Measurements from ENCODE around the gene KRT80.
"Not testable (repeated sequence)": the region's sequence is repeated elsewhere in the genome, so short reads cannot be mapped to it uniquely, and the experiment has no call there.

KRT80 gene

GRCh38 chr12:52191841-52192791, at the start of gene KRT80:
TSS of gene KRT80 (minus strand) at chr12:52192014. CDS start at chr12:52191902, 112 bp downstream.
- peak; percentile 98 for DNase-seq (ENCODE audit: low read depth)

GRCh38 chr12:52241205-52241842, 49.5 kb upstream of the KRT80 start:
- DNase-seq (ENCODE audit: low read depth) = no peak

- not testable (repeated sequence) for DNase-seq (ENCODE audit: low read depth)
Measured at GRCh38 chr12:52240247-52240646, 48.4 kb upstream of the KRT80 start.

- no peak for DNase-seq (ENCODE audit: low read depth)
Measured at GRCh38 chr12:52239767-52240166, 48.0 kb upstream of the KRT80 start.

- no peak for DNase-seq (ENCODE audit: low read depth)
Measured at GRCh38 chr12:52238916-52239646, 47.3 kb upstream of the KRT80 start.

- DNase-seq (ENCODE audit: low read depth) = no peak
Measured at GRCh38 chr12:52238207-52238840, 46.5 kb upstream of the KRT80 start.

GRCh38 chr12:52236386-52237050, 44.7 kb upstream of the KRT80 start:
- no peak for DNase-seq (ENCODE audit: low read depth)

- no peak for DNase-seq (ENCODE audit: low read depth)
Measured at GRCh38 chr12:52235822-52236361, 44.1 kb upstream of the KRT80 start.

GRCh38 chr12:52235001-52235764, 43.4 kb upstream of the KRT80 start:
- no peak for DNase-seq (ENCODE audit: low read depth)

- DNase-seq (ENCODE audit: low read depth) = no peak
Measured at GRCh38 chr12:52234223-52234810, 42.5 kb upstream of the KRT80 start.

GRCh38 chr12:52233462-52234207, 41.8 kb upstream of the KRT80 start:
- no peak for DNase-seq (ENCODE audit: low read depth)

GRCh38 chr12:52232674-52233461, 41.1 kb upstream of the KRT80 start, which contains the start of gene KRT7:
TSS of gene KRT7 (plus strand) at chr12:52233243. CDS start at chr12:52233297, 54 bp downstream.
- no peak for DNase-seq (ENCODE audit: low read depth)

- no peak for DNase-seq (ENCODE audit: low read depth)
Measured at GRCh38 chr12:52232203-52232673, 40.4 kb upstream of the KRT80 start.

- DNase-seq (ENCODE audit: low read depth) = no peak
Measured at GRCh38 chr12:52231305-52232202, 39.7 kb upstream of the KRT80 start.

- DNase-seq (ENCODE audit: low read depth) = peak; percentile 47
Measured at GRCh38 chr12:52230364-52231281, 38.8 kb upstream of the KRT80 start.

- DNase-seq (ENCODE audit: low read depth) = no peak
Measured at GRCh38 chr12:52229836-52230343, 38.1 kb upstream of the KRT80 start.

All from stromal cell of bone marrow (primary cell).